A549 treated with AZD2906 at 1 μM for 4 hours (cell line): ENCODE data around the gene OSR1. TPM values are rescaled to one million over a fixed set of nuclear protein-coding genes. Genes with fewer than 3 reads are reported as not detected.

Experiments used
- total RNA-seq: library from RNA; stranded (reverse); fragments of 200-300 nt; extraction: Qiagen RNA extraction; gene quantifications from 5 replicates; pipeline ENCODE4 v1.2.3, GENCODE V29; 2022

Gene OSR1
- total RNA-seq: 7.3 to 9.7 TPM (median 7.4 TPM) in 5 replicates

DNA sequence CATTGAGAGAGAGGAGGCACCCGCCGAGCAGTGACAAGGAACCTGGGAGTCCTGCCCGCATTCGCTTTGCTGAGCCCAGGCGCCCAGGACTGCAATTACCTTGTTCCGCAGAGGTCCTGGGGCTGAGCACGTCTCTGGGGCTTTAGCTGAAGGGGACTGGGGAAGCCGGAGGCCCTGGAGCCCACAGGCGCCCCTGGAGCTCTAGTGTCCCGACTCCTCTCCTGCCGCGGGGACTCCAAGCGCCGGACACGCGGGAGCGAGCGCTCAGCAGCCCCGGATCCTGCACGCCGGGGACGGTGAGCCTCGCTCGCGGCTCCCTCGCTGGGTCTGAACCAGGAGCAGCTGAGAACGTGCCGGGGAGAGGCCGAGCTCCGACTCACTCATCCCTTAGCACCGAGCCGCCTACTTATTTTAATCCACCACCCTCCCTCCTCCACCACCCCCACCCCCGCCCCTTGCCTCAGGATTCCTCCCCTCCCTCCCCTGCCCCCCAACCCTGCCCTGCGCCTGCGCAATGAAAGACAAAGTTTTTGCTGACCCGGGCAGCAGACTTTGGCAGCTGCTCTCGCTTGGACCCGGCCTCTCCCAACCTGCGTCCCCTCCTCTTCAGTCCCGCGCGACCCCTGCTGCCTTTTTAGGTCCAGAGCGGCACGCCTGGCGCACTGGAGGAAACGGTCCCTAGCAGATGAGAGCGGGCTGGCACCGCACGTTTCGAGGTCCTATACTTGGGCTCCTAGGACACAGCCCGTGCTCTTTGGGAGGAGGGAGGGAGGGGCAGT, at the start of gene OSR1:
OSR1 (minus strand) TSS at position 382 of the 779 bp plus-strand sequence. CDS start 4,818 bp downstream, outside the sequence.

